BJ (cell line): Measurements from ENCODE around the gene NACC2. TPM values are rescaled to one million over a fixed set of nuclear protein-coding genes. Genes with fewer than 3 reads are reported as not detected.
"Not testable (repeated sequence)": the region's sequence is repeated elsewhere in the genome, so short reads cannot be mapped to it uniquely, and the experiment has no call there.

Source experiments
- CTCF ChIA-PET: fragments of 350-600 bp; formaldehyde crosslinking; extraction: SDS; loops from one replicate; lab custom pipeline; 2021; ENCODE audit warnings: antibody characterized with exemption, inconsistent platforms; lab: Yijun Ruan, JAX
- POLR2A ChIA-PET: fragments of 300-600 bp; sonication (Branson Sonifier 250); formaldehyde crosslinking; extraction: SDS; loops from one replicate; lab custom pipeline; 2021; ENCODE audit warnings: antibody characterized with exemption; lab: Charles Lee
- DNase-seq: peaks from one replicate; pipeline ENCODE4 v3.0.0-alpha.2; 2011; ENCODE audit warnings: low read depth
- H3K27me3 ChIP-seq: 2 replicates; pipeline ENCODE4 v1.6.0; 2011; ENCODE audit warnings: low read length; ENCODE audit not compliant: control insufficient read depth, insufficient read depth
- H3K36me3 ChIP-seq: 2 replicates; pipeline ENCODE4 v1.5.1; 2011; ENCODE audit warnings: low read length; ENCODE audit not compliant: control insufficient read depth, insufficient read depth
- H3K4me3 ChIP-seq: 2 replicates; pipeline ENCODE4 v1.5.1; 2011; ENCODE audit warnings: low read depth, mild to moderate bottlenecking, control low read depth, low read length
- CTCF ChIP-seq: IDR thresholded peaks from 2 replicates; pipeline ENCODE4 v1.5.1; 2011; ENCODE audit warnings: low read depth, mild to moderate bottlenecking, control low read depth, inconsistent platforms, low read length, moderate library complexity; ENCODE audit not compliant: insufficient read depth
- polyA plus RNA-seq: library from polyadenylated mRNA; depleted of rRNA; stranded (reverse); fragments of >200 nt; gene quantifications from 2 replicates; pipeline ENCODE4 v1.2.3, GENCODE V29; 2011

Gene NACC2
- polyA plus RNA-seq, 1 experiment, result 19.2 TPM

GRCh38 chr9:136062657-136063439 lies 32.2 kb downstream of the NACC2 start:
- ChIA-PET POLR2A (no interaction called here), CTCF (no interaction called here)
- no peaks in the 10 kb centered on the region for H3K27me3 ChIP-seq
- peaks cover 3% of the 10 kb centered on the region; the same call in 1 of the 2 replicates for H3K36me3 ChIP-seq
- DNase-seq, result no peak
- H3K4me3 ChIP-seq, result no peak overlapping the region
- TF ChIP-seq CTCF, result no peak

GRCh38 chr9:136061916-136062315 lies 33.2 kb downstream of the NACC2 start:
- CTCF ChIA-PET, result interaction anchor here (0.9 kb wide), 1 partner anchor 21 kb away, joined by 3 read pairs; no protein-coding TSS in a partner anchor
- POLR2A ChIA-PET, DNase-seq, H3K36me3 ChIP-seq, H3K27me3 ChIP-seq, H3K4me3 ChIP-seq: not testable (repeated sequence)

GRCh38 chr9:136061405-136061804 lies 33.7 kb downstream of the NACC2 start:
- Histone ChIP-seq H3K4me3 (no peak overlapping the region), H3K27me3 (no peaks in the 10 kb centered on the region), H3K36me3 (peaks cover 3% of the 10 kb centered on the region; the same call in 1 of the 2 replicates)
- POLR2A ChIA-PET, result no interaction called here
- DNase-seq, result no peak
- CTCF ChIA-PET, result interaction anchor here (0.9 kb wide), 1 partner anchor 21 kb away, joined by 3 read pairs; no protein-coding TSS in a partner anchor
- TF ChIP-seq CTCF, result no peak

GRCh38 chr9:136060671-136061371 lies 34.3 kb downstream of the NACC2 start:
- peaks cover 3% of the 10 kb centered on the region; the same call in 1 of the 2 replicates for H3K36me3 ChIP-seq
- POLR2A ChIA-PET, result no interaction called here

More at GRCh38 chr9:136060671-136061371, 34.3 kb downstream of the NACC2 start:
- CTCF ChIA-PET, result interaction anchor here (0.9 kb wide), 1 partner anchor 22 kb away, joined by 3 read pairs; no protein-coding TSS in a partner anchor
- Histone ChIP-seq H3K27me3 (no peaks in the 10 kb centered on the region), H3K4me3 (no peak overlapping the region)
- TF ChIP-seq CTCF, result no peak
- no peak for DNase-seq
